Mesodermal cell (in vitro differentiated cells): ENCODE measurements around the gene IRF1.
"Not testable (repeated sequence)": the region's sequence is repeated elsewhere in the genome, so short reads cannot be mapped to it uniquely, and the experiment has no call there.

Source experiments
- H3K27ac ChIP-seq: 2 replicates; pipeline ENCODE4 v1.7.0; 2013; ENCODE audit warnings: mild to moderate bottlenecking, low read depth, low read length, moderate library complexity; ENCODE audit not compliant: severe bottlenecking
- H3K36me3 ChIP-seq: 2 replicates; pipeline ENCODE4 v1.7.1; 2013; ENCODE audit warnings: mild to moderate bottlenecking, low read length, moderate library complexity; ENCODE audit not compliant: control insufficient read depth, insufficient read depth
- H3K4me1 ChIP-seq: one replicate; pipeline ENCODE4 v1.7.1; 2013; ENCODE audit warnings: mild to moderate bottlenecking, low read length; ENCODE audit not compliant: insufficient read depth, control insufficient read depth, poor library complexity, severe bottlenecking
- H3K4me3 ChIP-seq: 2 replicates; pipeline ENCODE4 v1.7.0; 2013; ENCODE audit warnings: low read length, control low read depth, mild to moderate bottlenecking; ENCODE audit not compliant: insufficient read depth, poor library complexity, severe bottlenecking; ENCODE audit errors: extremely low read depth
- H3K9me3 ChIP-seq: 2 replicates; pipeline ENCODE4 v1.7.1; 2013; ENCODE audit warnings: mild to moderate bottlenecking, low read length, moderate library complexity; ENCODE audit not compliant: control insufficient read depth
- WGBS, 2 experiments: methylation state at CpG; one replicate each; pipeline ENCODE4 v1.1.5; 2013; ENCODE audit warnings: missing lambda C conversion rate in 2 of 2; ENCODE audit not compliant: insufficient coverage in 2 of 2; 5-methylcytosine and 5-hydroxymethylcytosine counted together

Gene IRF1

GRCh38 chr5:132484876-132485640, 5.5 kb downstream of the IRF1 start:
- Histone ChIP-seq H3K36me3 (peaks cover 43% of the 10 kb centered on the region), H3K4me1 (peaks cover 11% of the 10 kb centered on the region)
- H3K27ac ChIP-seq, H3K9me3 ChIP-seq, H3K4me3 ChIP-seq: not testable (repeated sequence)
- 90 to 91% methylated on average over 8 to 10 of the region's 12 CpGs for WGBS, 2 experiments

GRCh38 chr5:132484391-132484725, 6.2 kb downstream of the IRF1 start:
- H3K4me1 ChIP-seq = peaks cover 7% of the 10 kb centered on the region
- 86 to 100% methylated on average over 1 to 2 of the region's 3 CpGs for WGBS, 2 experiments
- peaks cover 43% of the 10 kb centered on the region for H3K36me3 ChIP-seq
- no peaks in the 10 kb centered on the region for H3K9me3 ChIP-seq
- H3K4me3 ChIP-seq = no peak overlapping the region
- H3K27ac ChIP-seq = no peak overlapping the region

- Histone ChIP-seq H3K9me3 (no peaks in the 10 kb centered on the region), H3K4me3 (no peak overlapping the region), H3K4me1 (peaks cover 7% of the 10 kb centered on the region), H3K27ac (no peak overlapping the region), H3K36me3 (peaks cover 43% of the 10 kb centered on the region)
- 97 to 100% methylated on average over 4 to 5 of the region's 7 CpGs for WGBS, 2 experiments
These were observed 6.7 kb downstream of the IRF1 start for GRCh38 chr5:132483661-132484390.

- H3K27ac ChIP-seq = no peak overlapping the region
- H3K36me3 ChIP-seq = peaks cover 43% of the 10 kb centered on the region
- 89 to 97% methylated on average over 3 to 6 of the region's 8 CpGs for WGBS, 2 experiments
- H3K9me3 ChIP-seq = no peaks in the 10 kb centered on the region
- peaks cover 7% of the 10 kb centered on the region for H3K4me1 ChIP-seq
- H3K4me3 ChIP-seq = no peak overlapping the region
These were observed 7.5 kb downstream of the IRF1 start for GRCh38 chr5:132483101-132483500.

GRCh38 chr5:132481596-132482211, 8.9 kb downstream of the IRF1 start:
- no peak overlapping the region for H3K4me3 ChIP-seq
- no peak overlapping the region for H3K27ac ChIP-seq
- WGBS, 2 experiments = 96 to 100% methylated on average over 3 to 4 of the region's 5 CpGs
- peaks cover 32% of the 10 kb centered on the region for H3K36me3 ChIP-seq
- H3K9me3 ChIP-seq = no peaks in the 10 kb centered on the region
- peaks cover 7% of the 10 kb centered on the region for H3K4me1 ChIP-seq

GRCh38 chr5:132480893-132481595, 9.5 kb downstream of the IRF1 start:
- Histone ChIP-seq H3K36me3 (peaks cover 26% of the 10 kb centered on the region), H3K4me1 (peaks cover 7% of the 10 kb centered on the region), H3K9me3 (no peaks in the 10 kb centered on the region), H3K27ac (no peak overlapping the region), H3K4me3 (no peak overlapping the region)
- 86 to 100% methylated on average over 1 to 2 of the region's 4 CpGs for WGBS, 2 experiments

- Histone ChIP-seq H3K4me1 (peaks cover 6% of the 10 kb centered on the region), H3K4me3 (no peak overlapping the region), H3K9me3 (no peaks in the 10 kb centered on the region), H3K27ac (no peak overlapping the region), H3K36me3 (peaks cover 22% of the 10 kb centered on the region)
- 88 to 89% methylated on average over 1 of the region's 5 CpGs for WGBS, 2 experiments
These were observed 10.1 kb downstream of the IRF1 start for GRCh38 chr5:132480546-132480892.

- WGBS, 2 experiments = 83% methylated on average over 1 of the region's 1 CpG; no CpG with 5 or more reads in 1 of the 2 experiments
- H3K9me3 ChIP-seq = no peaks in the 10 kb centered on the region
- peaks cover 18% of the 10 kb centered on the region for H3K36me3 ChIP-seq
- H3K4me1 ChIP-seq = peaks cover 4% of the 10 kb centered on the region
- H3K27ac ChIP-seq = no peak overlapping the region
- H3K4me3 ChIP-seq = no peak overlapping the region
These were observed 10.5 kb downstream of the IRF1 start for GRCh38 chr5:132480042-132480441.

- H3K4me1 ChIP-seq = peaks cover 3% of the 10 kb centered on the region
- no peak overlapping the region for H3K27ac ChIP-seq
- H3K9me3 ChIP-seq = no peaks in the 10 kb centered on the region
- H3K4me3 ChIP-seq = no peak overlapping the region
- WGBS, 2 experiments = 89 to 93% methylated on average over 1 to 3 of the region's 3 CpGs
- peaks cover 14% of the 10 kb centered on the region for H3K36me3 ChIP-seq
These were observed 11.2 kb downstream of the IRF1 start for GRCh38 chr5:132479111-132479951.

- Histone ChIP-seq H3K9me3 (no peaks in the 10 kb centered on the region), H3K27ac (no peak overlapping the region), H3K36me3 (peaks cover 5% of the 10 kb centered on the region), H3K4me3 (no peak overlapping the region), H3K4me1 (peaks cover 3% of the 10 kb centered on the region)
- 72 to 88% methylated on average over 2 to 3 of the region's 4 CpGs for WGBS, 2 experiments
These were observed 12.2 kb downstream of the IRF1 start for GRCh38 chr5:132478366-132478871.
